AG04450 (cell line): ENCODE results near the gene TMEM138. TPM values are rescaled to one million over a fixed set of nuclear protein-coding genes. Genes with fewer than 3 reads are reported as not detected.

Source experiments
- CTCF ChIA-PET: fragments of 300-600, 350-600 bp; formaldehyde crosslinking; extraction: SDS; loops from one replicate; lab custom pipeline; 2022; ENCODE audit warnings: antibody characterized with exemption, inconsistent platforms; lab: Charles Lee
- POLR2A ChIA-PET: fragments of 350-600 bp; formaldehyde crosslinking; extraction: SDS; loops from one replicate; lab custom pipeline; 2021; ENCODE audit warnings: antibody characterized with exemption, inconsistent platforms; lab: Yijun Ruan, JAX
- DNase-seq: peaks from one replicate; pipeline ENCODE4 v3.0.0-alpha.2; 2011; ENCODE audit warnings: low read depth, low spot score
- H3K27ac ChIP-seq: one replicate; pipeline ENCODE4 v1.5.1; 2012; ENCODE audit warnings: low read depth, low read length, control low read depth
- H3K27me3 ChIP-seq: one replicate; pipeline ENCODE4 v1.6.0; 2012; ENCODE audit warnings: low read length; ENCODE audit not compliant: control insufficient read depth, insufficient read depth
- H3K4me3 ChIP-seq: 2 replicates; pipeline ENCODE4 v1.5.1; 2011; ENCODE audit warnings: mild to moderate bottlenecking, low read depth, low read length, control low read depth
- H3K9me3 ChIP-seq: 2 replicates; pipeline ENCODE4 v1.5.1; 2012; ENCODE audit warnings: low read length; ENCODE audit not compliant: control insufficient read depth, insufficient read depth
- CTCF ChIP-seq: IDR thresholded peaks from 2 replicates; pipeline ENCODE4 v1.5.1; 2011; ENCODE audit warnings: low read depth, low read length, control low read depth, inconsistent platforms
- polyA plus RNA-seq: library from polyadenylated mRNA; depleted of rRNA; stranded (reverse); fragments of >200 nt; gene quantifications from 2 replicates; pipeline ENCODE4 v1.2.3, GENCODE V29; 2011

The TMEM138 gene
- polyA plus RNA-seq, 1 experiment: 79.2 TPM

DNA sequence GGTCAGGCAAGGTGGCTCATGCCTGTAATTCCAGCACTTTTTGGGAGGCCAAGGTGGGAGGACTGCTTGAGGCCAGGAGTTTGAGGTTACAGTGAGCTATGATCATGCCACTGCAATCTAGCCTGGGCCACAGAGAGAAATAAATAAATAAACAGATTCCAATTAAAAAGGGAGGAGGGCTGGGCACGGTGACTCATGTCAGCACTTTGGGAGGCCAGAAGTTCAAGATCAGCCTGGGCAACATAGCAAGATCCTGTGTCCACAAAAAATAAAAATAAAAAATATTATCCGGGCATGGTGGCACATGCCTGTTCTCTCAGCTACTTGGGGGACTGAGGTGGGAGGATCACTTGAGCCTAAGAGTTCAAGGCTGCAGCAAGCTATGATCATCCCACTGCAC, 8.0 kb upstream of the TMEM138 start:
- Histone ChIP-seq H3K9me3 (no peaks in the 10 kb centered on the region), H3K4me3 (no peak overlapping the region), H3K27me3 (no peaks in the 10 kb centered on the region), H3K27ac (no peak overlapping the region)
- CTCF ChIA-PET: interaction anchor here (1.7 kb wide), 1 partner anchor 18 kb away, joined by 9 read pairs; no protein-coding TSS in a partner anchor
- POLR2A ChIA-PET: no interaction called here
- no peak for TF ChIP-seq CTCF
- no peak for DNase-seq

GRCh38 chr11:61356706-61357105, 5.5 kb upstream of the TMEM138 start:
- ChIA-PET POLR2A (interaction anchor here (1.0 kb wide), 1 partner anchor 13 kb away, joined by 3 read pairs; no protein-coding TSS in a partner anchor), CTCF (interaction anchor here (2.1 to 3.6 kb wide), 2 partner anchors 20 to 29 kb away, joined by 9 to 21 read pairs; no protein-coding TSS in a partner anchor)
- TF ChIP-seq CTCF: no peak
- no peak for DNase-seq
- Histone ChIP-seq H3K27ac (no peak overlapping the region), H3K27me3 (no peaks in the 10 kb centered on the region), H3K4me3 (no peak overlapping the region), H3K9me3 (no peaks in the 10 kb centered on the region)

- TF ChIP-seq CTCF: no peak
- Histone ChIP-seq H3K27ac (no peak overlapping the region), H3K9me3 (no peaks in the 10 kb centered on the region), H3K4me3 (no peak overlapping the region), H3K27me3 (no peaks in the 10 kb centered on the region)
- ChIA-PET POLR2A (no interaction called here), CTCF (interaction anchor here (0.5 to 3.6 kb wide), 3 partner anchors 21 to 112 kb away, joined by 3 to 21 read pairs (median 5); no protein-coding TSS in a partner anchor)
- DNase-seq: no peak
These were observed 4.8 kb upstream of the TMEM138 start for GRCh38 chr11:61357233-61357893.

GRCh38 chr11:61357894-61358239, 4.3 kb upstream of the TMEM138 start:
- no peaks in the 10 kb centered on the region for H3K27me3 ChIP-seq
- no peaks in the 10 kb centered on the region; the same call in 1 of the 2 replicates for H3K9me3 ChIP-seq
- ChIA-PET POLR2A (no interaction called here), CTCF (interaction anchor here (0.9 to 3.6 kb wide), 2 partner anchors 22 to 28 kb away, joined by 5 to 21 read pairs; no protein-coding TSS in a partner anchor)
- H3K27ac ChIP-seq: no peak overlapping the region
- no peak for TF ChIP-seq CTCF
- H3K4me3 ChIP-seq: no peak overlapping the region
- DNase-seq: no peak

DNA sequence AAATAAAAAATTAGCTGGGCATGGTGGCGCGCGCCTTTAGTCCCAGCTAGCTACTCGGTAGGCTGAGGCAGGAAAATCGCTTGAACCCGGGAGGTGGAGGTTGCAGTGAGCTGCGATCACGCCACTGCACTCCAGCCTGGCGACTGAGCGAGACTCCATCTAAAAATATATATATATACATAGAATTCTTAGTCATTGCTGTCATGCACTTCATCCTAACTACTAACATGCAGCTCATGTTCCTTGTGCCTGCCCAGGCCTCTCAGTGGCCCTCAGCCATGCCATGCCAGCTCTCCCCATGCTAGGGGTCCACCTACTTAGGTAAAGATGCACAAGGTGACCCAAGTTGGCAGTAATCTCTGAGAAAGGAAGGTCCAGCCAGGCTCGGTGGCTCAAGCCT, 3.6 kb upstream of the TMEM138 start:
- Histone ChIP-seq H3K27ac (no peak overlapping the region), H3K9me3 (no peaks in the 10 kb centered on the region; the same call in 1 of the 2 replicates), H3K27me3 (no peaks in the 10 kb centered on the region), H3K4me3 (no peak overlapping the region)
- ChIA-PET POLR2A (interaction anchor here (0.7 to 1.2 kb wide), 2 partner anchors 25 to 66 kb away, joined by 3 to 6 read pairs; no protein-coding TSS in a partner anchor), CTCF (interaction anchor here (3.2 to 3.6 kb wide), 2 partner anchors 22 to 27 kb away, joined by 21 to 26 read pairs; no protein-coding TSS in a partner anchor)
- TF ChIP-seq CTCF: no peak
- DNase-seq: no peak
